Measurements from ENCODE around the gene AKR1E2.

- TF ChIP-seq CTCF (IDR thresholded peaks at IDR 0.05) = no peak
- TF ChIP-seq SIN3A (IDR thresholded peaks at IDR 0.05; ENCODE audit: borderline replicate concordance, insufficient read depth, low read depth, low read length) = no peak
- no peak for TF ChIP-seq TCF7L2 (IDR thresholded peaks at IDR 0.05; ENCODE audit: low read depth, low read length)
- TF ChIP-seq REST (IDR thresholded peaks at IDR 0.05; ENCODE audit: insufficient read depth in 1 of 2, low read depth in 2 of 2, low read length in 1 of 2) = no peak
- TF ChIP-seq POLR2AphosphoS5 (IDR thresholded peaks at IDR 0.05; ENCODE audit: low read depth, low read length) = no peak
Measured at GRCh38 chr10:4828005-4828404, 2.0 kb downstream of the AKR1E2 start.
